Right lobe of liver (tissue), 6 donors: ENCODE measurements around the gene PPM1J. TPM values are rescaled to one million over a fixed set of nuclear protein-coding genes. Genes with fewer than 3 reads are reported as not detected.
A peak's percentile ranks its signal among the peaks of the same experiment; 100 is the strongest.

Experiments
- ATAC-seq, 4 donors: fragments of 200-7000 bp; cut with Tn5 transposase; one replicate each; pipeline ENCODE4 v1.9.1; 2020; ENCODE audit warnings: mild to moderate bottlenecking in 4 of 4, moderate library complexity in 4 of 4
- DNase-seq, 3 donors: peaks; one replicate each; pipeline ENCODE4 v3.0.0-alpha.2; 2020
- H3K27ac ChIP-seq, 3 donors: fragments of 200-600 bp; one replicate each; pipeline ENCODE4 v1.8.0; 2022
- H3K27me3 ChIP-seq, 2 donors: fragments of 200-600 bp; one replicate each; pipeline ENCODE4 v1.8.0; 2022
- H3K36me3 ChIP-seq, 4 donors: fragments of 200-600 bp; sonication (generic) in 1 of 4; one replicate each; pipeline versions ENCODE4 v1.5.1 to v1.8.0; 2017 to 2022; ENCODE audit warnings: control low read depth in 1 of 4
- H3K4me1 ChIP-seq, 4 donors: fragments of 200-600 bp; sonication (generic) in 1 of 4; one replicate each; pipeline versions ENCODE4 v1.5.1 to v1.8.0; 2017 to 2022; ENCODE audit warnings: control low read depth in 1 of 4
- H3K4me3 ChIP-seq, 3 donors: fragments of 200-600 bp; one replicate each; pipeline ENCODE4 v1.8.0; 2022
- H3K9me3 ChIP-seq, 4 donors: fragments of 200-600 bp; sonication (generic) in 1 of 4; one replicate each; pipeline versions ENCODE4 v1.5.1 to v1.8.0; 2017 to 2022; ENCODE audit warnings: control low read depth in 1 of 4
- CTCF ChIP-seq, 4 donors: fragments of 200-600 bp in 3 of 4; fragments of 450-650 bp in 1 of 4; IDR thresholded peaks; one replicate each; pipeline versions ENCODE4 v1.5.1 to v1.8.0; 2016 to 2022; ENCODE audit warnings: antibody characterized with exemption in 4 of 4, mild to moderate bottlenecking in 2 of 4
- POLR2A ChIP-seq: fragments of 450-650 bp; IDR thresholded peaks from one replicate; pipeline ENCODE4 v1.6.1; 2017; ENCODE audit warnings: antibody characterized with exemption, mild to moderate bottlenecking
- WGBS: methylation state at CpG from one replicate; pipeline ENCODE4 v1.1.6; 2018; ENCODE audit warnings: low coverage, low lambda C conversion rate; ENCODE audit not compliant: insufficient coverage; ENCODE audit errors: missing lambda C conversion rate; 5-methylcytosine and 5-hydroxymethylcytosine counted together
- intact Hi-C, 2 donors: fragments of 100-400 bp; cut with DNase I; formaldehyde crosslinking; loops; one replicate each; pipeline versions ENCODE4 v1.11.2 to v1.14.1; 2022
- total RNA-seq, 6 experiments: library from RNA; depleted of rRNA in 2 of 6; stranded (reverse); fragments of >200 nt in 2 of 6; fragmentation: NEBNext Ultra II Directional in 3 of 6; extraction: Animal tissue kit (Norgen Biotek cat#: 25700) in 3 of 6; gene quantifications; one replicate each; pipeline versions ENCODE4 v1.1.0 to v1.2.4, GENCODE V29; 2016 to 2023
- donor health status: DM: no; HTN: yes; CAD: no.
- donor health status: DM: no; HTN: no; CAD: no.
- donor health status: DM: no; HTN: no; CAD: no.
- donor health status: DM: no; HTN: yes; CAD: no.
- donor health status: DM: no; HTN: yes; CAD: no.

The PPM1J gene
- total RNA-seq, 6 experiments from 2014 or later: 0.15 to 1.2 (median 0.40) TPM

- TF ChIP-seq POLR2A (no peak), CTCF (IDR thresholded peaks at IDR 0.05) (no peak)
- ATAC-seq: no peak
- H3K9me3 ChIP-seq: no peaks in the 10 kb centered on the region
- peak overlapping the region in 1 of 3 donors; percentile 22 for H3K27ac ChIP-seq
- no peak for DNase-seq
- no peak overlapping the region for H3K4me3 ChIP-seq
- peaks cover 4 to 65% (median 36%) of the 10 kb centered on the region in 4 donors for H3K4me1 ChIP-seq
- intact Hi-C loops: loop anchor here in 1 of 2 donors (10.0 kb wide), 2 partner anchors 77 to 197 kb away; partner anchors contain the start of gene WNT2B
- H3K36me3 ChIP-seq: peaks cover 0 to 16% (median 0%) of the 10 kb centered on the region in 4 donors
- H3K27me3 ChIP-seq: no peaks in the 10 kb centered on the region
- 74% methylated on average over 3 of the region's 3 CpGs for WGBS
Observed at GRCh38 chr1:112702067-112702395, 13.1 kb downstream of the PPM1J start.

GRCh38 chr1:112701227-112702066, 13.7 kb downstream of the PPM1J start:
- H3K4me3 ChIP-seq: no peak overlapping the region
- no peak for TF ChIP-seq CTCF (IDR thresholded peaks at IDR 0.05)
- TF ChIP-seq POLR2A: no peak
- H3K4me1 ChIP-seq: peaks cover 4 to 65% (median 36%) of the 10 kb centered on the region in 4 donors
- H3K36me3 ChIP-seq: peaks cover 0 to 16% (median 0%) of the 10 kb centered on the region in 4 donors
- H3K9me3 ChIP-seq: no peaks in the 10 kb centered on the region
- DNase-seq: no peak
- intact Hi-C loops: loop anchor here in 1 of 2 donors (10.0 kb wide), 2 partner anchors 77 to 197 kb away; partner anchors contain the start of gene WNT2B
- no peak for ATAC-seq
- 68% methylated on average over 6 of the region's 17 CpGs for WGBS
- no peaks in the 10 kb centered on the region for H3K27me3 ChIP-seq
- peak overlapping the region; percentile 81 to 83 (median 83) for H3K27ac ChIP-seq

DNA sequence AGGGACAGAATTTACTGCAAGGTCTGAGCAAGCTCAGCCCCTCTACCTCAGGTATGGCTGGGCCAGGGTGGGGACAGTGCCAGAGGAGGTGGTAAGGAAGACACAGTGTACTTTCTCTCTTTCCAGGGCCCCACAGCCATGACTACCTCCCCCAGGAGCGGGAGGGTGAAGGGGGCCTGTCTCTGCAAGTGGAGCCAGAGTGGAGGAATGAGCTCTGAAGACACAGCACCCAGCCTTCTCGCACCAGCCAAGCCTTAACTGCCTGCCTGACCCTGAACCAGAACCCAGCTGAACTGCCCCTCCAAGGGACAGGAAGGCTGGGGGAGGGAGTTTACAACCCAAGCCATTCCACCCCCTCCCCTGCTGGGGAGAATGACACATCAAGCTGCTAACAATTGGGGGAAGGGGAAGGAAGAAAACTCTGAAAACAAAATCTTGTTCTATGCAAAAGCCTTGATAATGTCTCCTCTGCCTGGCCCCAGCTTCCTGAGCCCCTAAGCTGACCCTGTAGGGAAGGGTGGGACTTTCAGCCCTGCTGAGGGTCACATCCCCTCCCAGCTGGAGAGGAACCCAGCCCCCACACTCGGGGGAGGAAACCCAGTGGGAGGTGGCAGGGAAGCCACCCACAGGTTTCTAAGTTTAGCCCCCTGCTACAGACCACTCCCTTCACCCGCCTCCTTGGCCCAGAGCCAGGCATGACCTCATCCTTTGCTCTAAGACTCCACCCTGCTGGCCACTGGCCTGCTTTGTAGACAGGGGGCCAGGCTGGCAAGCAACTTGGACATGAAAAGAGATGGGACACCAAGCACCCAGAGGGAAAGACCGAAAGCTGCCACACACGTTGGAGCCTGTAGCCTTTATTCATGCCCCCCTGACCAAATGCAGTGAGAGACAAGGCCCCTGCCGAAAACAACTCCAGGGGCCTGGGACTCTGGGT, 14.6 kb downstream of the PPM1J start:
- Histone ChIP-seq H3K4me3 (no peak overlapping the region), H3K4me1 (peaks cover 4 to 59% (median 34%) of the 10 kb centered on the region in 4 donors), H3K27ac (peak overlapping the region; percentile 81 to 83 (median 83)), H3K27me3 (no peaks in the 10 kb centered on the region), H3K9me3 (no peaks in the 10 kb centered on the region), H3K36me3 (peaks cover 0 to 16% (median 0%) of the 10 kb centered on the region in 4 donors)
- intact Hi-C loops: loop anchor here in 1 of 2 donors (10.0 kb wide), 2 partner anchors 76 to 196 kb away; partner anchors contain the start of gene WNT2B
- DNase-seq (peak; percentile 91 to 98 (median 95)), ATAC-seq (peak; percentile 57 to 71 (median 63))
- WGBS: 0% methylated on average over 1 of the region's 7 CpGs
- TF ChIP-seq POLR2A (peak; percentile 9), CTCF (IDR thresholded peaks at IDR 0.05) (peak in 1 of 4 donors; percentile 6)

- H3K9me3 ChIP-seq: no peaks in the 10 kb centered on the region
- peaks cover 4 to 52% (median 30%) of the 10 kb centered on the region in 4 donors for H3K4me1 ChIP-seq
- H3K36me3 ChIP-seq: peaks cover 0 to 18% (median under 1%) of the 10 kb centered on the region in 4 donors
- TF ChIP-seq POLR2A (no peak), CTCF (IDR thresholded peaks at IDR 0.05) (no peak)
- ATAC-seq (no peak), DNase-seq (no peak)
- no peaks in the 10 kb centered on the region for H3K27me3 ChIP-seq
- 68% methylated on average over 11 of the region's 13 CpGs for WGBS
- intact Hi-C loops: loop anchor here in 1 of 2 donors (10.0 kb wide), 3 partner anchors 75 to 315 kb away; partner anchors contain the start of gene WNT2B
- H3K4me3 ChIP-seq: no peak overlapping the region
- peak overlapping the region; percentile 81 to 83 (median 83) for H3K27ac ChIP-seq
Observed at GRCh38 chr1:112699425-112700144, 15.5 kb downstream of the PPM1J start.
